ENCODE measurements around the gene GSE1. TPM values are rescaled to one million over a fixed set of nuclear protein-coding genes. Genes with fewer than 3 reads are reported as not detected.

Gene GSE1
- total and polyA plus RNA-seq, 2 of the 13 experiments (the other 11 are each of a cell fraction or from before 2014, with no cell fraction given), result 16.1 to 31.2 TPM

DNA sequence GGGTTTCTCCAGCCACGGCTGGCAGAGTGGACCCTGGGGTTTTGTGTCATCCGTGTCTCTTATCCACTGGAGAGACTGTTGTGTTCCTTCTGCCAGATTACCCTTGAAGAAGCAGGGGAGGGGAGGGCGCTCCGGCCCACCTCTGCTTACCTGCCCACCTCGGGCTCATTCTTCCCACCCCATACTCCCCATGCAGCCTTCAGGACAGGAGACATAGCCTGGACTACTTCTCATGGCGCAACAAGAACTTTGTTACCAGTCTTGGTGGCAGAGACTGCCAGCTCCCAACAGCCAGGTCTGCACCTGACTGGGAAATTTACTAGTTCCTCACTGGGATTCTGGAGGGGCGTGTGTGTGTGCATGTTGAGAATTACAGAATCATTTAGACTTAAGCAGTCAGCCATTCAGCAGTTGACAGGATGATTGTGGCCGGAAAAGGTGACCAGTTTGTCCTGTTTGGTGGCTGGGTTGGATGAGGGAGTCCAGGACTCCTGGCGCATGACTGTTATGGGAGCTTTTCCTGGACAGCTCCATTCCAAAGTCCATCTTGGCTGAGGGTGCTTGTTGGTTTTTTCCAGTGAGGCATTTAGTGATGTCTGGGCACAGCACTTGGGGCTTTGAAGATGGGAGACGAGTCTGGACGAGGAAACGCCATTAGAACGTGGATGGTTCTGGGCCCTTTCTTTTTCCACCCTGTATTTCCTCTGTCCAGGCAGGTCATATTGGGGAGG lies 8.7 kb downstream of the GSE1 start (continued):
- TF ChIP-seq, protein P1, sequence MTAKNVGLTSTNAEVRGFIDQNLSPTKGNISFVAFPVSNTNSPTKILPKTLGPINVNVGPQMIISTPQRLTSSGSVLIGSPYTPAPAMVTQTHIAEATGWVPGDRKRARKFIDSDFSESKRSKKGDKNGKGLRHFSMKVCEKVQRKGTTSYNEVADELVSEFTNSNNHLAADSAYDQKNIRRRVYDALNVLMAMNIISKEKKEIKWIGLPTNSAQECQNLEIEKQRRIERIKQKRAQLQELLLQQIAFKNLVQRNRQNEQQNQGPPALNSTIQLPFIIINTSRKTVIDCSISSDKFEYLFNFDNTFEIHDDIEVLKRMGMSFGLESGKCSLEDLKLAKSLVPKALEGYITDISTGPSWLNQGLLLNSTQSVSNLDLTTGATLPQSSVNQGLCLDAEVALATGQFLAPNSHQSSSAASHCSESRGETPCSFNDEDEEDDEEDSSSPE (CRISPR knock-in tag; IDR thresholded peaks at IDR 0.05), result no peak
- TF ChIP-seq POLR2AphosphoS5 (IDR thresholded peaks at IDR 0.05; ENCODE audit: low read depth, low read length) (no peak), TGIF2 (CRISPR knock-in tag; IDR thresholded peaks at IDR 0.05) (peak; percentile 58; the same call in 1 of the 2 replicates), ZNF616 (CRISPR knock-in tag; IDR thresholded peaks at IDR 0.05; ENCODE audit: low read depth) (no peak), DMAP1 (CRISPR knock-in tag; IDR thresholded peaks at IDR 0.05) (no peak), ZEB1 (IDR thresholded peaks at IDR 0.05; ENCODE audit: insufficient replicate concordance, low read depth) (no peak), SKI (IDR thresholded peaks at IDR 0.05; ENCODE audit: partially characterized antibody) (peak; percentile 92), ZNF562 (CRISPR knock-in tag; IDR thresholded peaks at IDR 0.05; ENCODE audit: borderline replicate concordance) (no peak), TAF1 (CRISPR knock-in tag; IDR thresholded peaks at IDR 0.05) (no peak; the same call in 1 of the 2 replicates), GTF3A (CRISPR knock-in tag; conservative IDR thresholded peaks at IDR 0.05) (no peak), ZZZ3 (CRISPR knock-in tag; IDR thresholded peaks at IDR 0.05; ENCODE audit: borderline replicate concordance) (no peak)
- TF ChIP-seq, protein P2, sequence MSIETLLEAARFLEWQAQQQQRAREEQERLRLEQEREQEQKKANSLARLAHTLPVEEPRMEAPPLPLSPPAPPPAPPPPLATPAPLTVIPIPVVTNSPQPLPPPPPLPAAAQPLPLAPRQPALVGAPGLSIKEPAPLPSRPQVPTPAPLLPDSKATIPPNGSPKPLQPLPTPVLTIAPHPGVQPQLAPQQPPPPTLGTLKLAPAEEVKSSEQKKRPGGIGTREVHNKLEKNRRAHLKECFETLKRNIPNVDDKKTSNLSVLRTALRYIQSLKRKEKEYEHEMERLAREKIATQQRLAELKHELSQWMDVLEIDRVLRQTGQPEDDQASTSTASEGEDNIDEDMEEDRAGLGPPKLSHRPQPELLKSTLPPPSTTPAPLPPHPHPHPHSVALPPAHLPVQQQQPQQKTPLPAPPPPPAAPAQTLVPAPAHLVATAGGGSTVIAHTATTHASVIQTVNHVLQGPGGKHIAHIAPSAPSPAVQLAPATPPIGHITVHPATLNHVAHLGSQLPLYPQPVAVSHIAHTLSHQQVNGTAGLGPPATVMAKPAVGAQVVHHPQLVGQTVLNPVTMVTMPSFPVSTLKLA (IDR thresholded peaks at IDR 0.05), result no peak
- TF ChIP-seq, protein P3, sequence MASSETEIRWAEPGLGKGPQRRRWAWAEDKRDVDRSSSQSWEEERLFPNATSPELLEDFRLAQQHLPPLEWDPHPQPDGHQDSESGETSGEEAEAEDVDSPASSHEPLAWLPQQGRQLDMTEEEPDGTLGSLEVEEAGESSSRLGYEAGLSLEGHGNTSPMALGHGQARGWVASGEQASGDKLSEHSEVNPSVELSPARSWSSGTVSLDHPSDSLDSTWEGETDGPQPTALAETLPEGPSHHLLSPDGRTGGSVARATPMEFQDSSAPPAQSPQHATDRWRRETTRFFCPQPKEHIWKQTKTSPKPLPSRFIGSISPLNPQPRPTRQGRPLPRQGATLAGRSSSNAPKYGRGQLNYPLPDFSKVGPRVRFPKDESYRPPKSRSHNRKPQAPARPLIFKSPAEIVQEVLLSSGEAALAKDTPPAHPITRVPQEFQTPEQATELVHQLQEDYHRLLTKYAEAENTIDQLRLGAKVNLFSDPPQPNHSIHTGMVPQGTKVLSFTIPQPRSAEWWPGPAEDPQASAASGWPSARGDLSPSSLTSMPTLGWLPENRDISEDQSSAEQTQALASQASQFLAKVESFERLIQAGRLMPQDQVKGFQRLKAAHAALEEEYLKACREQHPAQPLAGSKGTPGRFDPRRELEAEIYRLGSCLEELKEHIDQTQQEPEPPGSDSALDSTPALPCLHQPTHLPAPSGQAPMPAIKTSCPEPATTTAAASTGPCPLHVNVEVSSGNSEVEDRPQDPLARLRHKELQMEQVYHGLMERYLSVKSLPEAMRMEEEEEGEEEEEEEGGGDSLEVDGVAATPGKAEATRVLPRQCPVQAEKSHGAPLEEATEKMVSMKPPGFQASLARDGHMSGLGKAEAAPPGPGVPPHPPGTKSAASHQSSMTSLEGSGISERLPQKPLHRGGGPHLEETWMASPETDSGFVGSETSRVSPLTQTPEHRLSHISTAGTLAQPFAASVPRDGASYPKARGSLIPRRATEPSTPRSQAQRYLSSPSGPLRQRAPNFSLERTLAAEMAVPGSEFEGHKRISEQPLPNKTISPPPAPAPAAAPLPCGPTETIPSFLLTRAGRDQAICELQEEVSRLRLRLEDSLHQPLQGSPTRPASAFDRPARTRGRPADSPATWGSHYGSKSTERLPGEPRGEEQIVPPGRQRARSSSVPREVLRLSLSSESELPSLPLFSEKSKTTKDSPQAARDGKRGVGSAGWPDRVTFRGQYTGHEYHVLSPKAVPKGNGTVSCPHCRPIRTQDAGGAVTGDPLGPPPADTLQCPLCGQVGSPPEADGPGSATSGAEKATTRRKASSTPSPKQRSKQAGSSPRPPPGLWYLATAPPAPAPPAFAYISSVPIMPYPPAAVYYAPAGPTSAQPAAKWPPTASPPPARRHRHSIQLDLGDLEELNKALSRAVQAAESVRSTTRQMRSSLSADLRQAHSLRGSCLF (CRISPR knock-in tag; IDR thresholded peaks at IDR 0.05; ENCODE audit: borderline replicate concordance), result no peak
- TF ChIP-seq, protein P4, sequence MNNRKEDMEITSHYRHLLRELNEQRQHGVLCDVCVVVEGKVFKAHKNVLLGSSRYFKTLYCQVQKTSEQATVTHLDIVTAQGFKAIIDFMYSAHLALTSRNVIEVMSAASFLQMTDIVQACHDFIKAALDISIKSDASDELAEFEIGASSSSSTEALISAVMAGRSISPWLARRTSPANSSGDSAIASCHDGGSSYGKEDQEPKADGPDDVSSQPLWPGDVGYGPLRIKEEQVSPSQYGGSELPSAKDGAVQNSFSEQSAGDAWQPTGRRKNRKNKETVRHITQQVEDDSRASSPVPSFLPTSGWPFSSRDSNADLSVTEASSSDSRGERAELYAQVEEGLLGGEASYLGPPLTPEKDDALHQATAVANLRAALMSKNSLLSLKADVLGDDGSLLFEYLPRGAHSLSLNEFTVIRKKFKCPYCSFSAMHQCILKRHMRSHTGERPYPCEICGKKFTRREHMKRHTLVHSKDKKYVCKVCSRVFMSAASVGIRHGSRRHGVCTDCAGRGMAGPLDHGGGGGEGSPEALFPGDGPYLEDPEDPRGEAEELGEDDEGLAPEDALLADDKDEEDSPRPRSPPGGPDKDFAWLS (CRISPR knock-in tag; IDR thresholded peaks at IDR 0.05; ENCODE audit: borderline replicate concordance), result 0 out of 2 replicates have a peak, but pooled peaks have one; percentile 44
- TF ChIP-seq, protein P5, sequence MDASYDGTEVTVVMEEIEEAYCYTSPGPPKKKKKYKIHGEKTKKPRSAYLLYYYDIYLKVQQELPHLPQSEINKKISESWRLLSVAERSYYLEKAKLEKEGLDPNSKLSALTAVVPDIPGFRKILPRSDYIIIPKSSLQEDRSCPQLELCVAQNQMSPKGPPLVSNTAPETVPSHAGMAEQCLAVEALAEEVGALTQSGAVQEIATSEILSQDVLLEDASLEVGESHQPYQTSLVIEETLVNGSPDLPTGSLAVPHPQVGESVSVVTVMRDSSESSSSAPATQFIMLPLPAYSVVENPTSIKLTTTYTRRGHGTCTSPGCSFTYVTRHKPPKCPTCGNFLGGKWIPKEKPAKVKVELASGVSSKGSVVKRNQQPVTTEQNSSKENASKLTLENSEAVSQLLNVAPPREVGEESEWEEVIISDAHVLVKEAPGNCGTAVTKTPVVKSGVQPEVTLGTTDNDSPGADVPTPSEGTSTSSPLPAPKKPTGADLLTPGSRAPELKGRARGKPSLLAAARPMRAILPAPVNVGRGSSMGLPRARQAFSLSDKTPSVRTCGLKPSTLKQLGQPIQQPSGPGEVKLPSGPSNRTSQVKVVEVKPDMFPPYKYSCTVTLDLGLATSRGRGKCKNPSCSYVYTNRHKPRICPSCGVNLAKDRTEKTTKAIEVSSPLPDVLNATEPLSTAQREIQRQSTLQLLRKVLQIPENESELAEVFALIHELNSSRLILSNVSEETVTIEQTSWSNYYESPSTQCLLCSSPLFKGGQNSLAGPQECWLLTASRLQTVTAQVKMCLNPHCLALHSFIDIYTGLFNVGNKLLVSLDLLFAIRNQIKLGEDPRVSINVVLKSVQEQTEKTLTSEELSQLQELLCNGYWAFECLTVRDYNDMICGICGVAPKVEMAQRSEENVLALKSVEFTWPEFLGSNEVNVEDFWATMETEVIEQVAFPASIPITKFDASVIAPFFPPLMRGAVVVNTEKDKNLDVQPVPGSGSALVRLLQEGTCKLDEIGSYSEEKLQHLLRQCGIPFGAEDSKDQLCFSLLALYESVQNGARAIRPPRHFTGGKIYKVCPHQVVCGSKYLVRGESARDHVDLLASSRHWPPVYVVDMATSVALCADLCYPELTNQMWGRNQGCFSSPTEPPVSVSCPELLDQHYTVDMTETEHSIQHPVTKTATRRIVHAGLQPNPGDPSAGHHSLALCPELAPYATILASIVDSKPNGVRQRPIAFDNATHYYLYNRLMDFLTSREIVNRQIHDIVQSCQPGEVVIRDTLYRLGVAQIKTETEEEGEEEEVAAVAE (CRISPR knock-in tag; IDR thresholded peaks at IDR 0.05; ENCODE audit: borderline replicate concordance), result no peak
